Activated T-cell treated with anti-CD3 and anti-CD28 coated beads, Interleukin-2, amount 50 U/mL, for 48 hours (primary cell): ENCODE measurements around the gene GSS.
"Not testable (repeated sequence)": the region's sequence is repeated elsewhere in the genome, so short reads cannot be mapped to it uniquely, and the experiment has no call there.

ENCODE experiments used
- DNase-seq, 2 experiments: peaks; one replicate each; pipeline ENCODE4 v3.0.0-alpha.2; 2020

The GSS gene

GRCh38 chr20:34896086-34896621, 59.5 kb downstream of the GSS start:
- DNase-seq, result no peak

GRCh38 chr20:34895465-34895864, 60.1 kb downstream of the GSS start:
- DNase-seq, result no peak

GRCh38 chr20:34894723-34895122, 60.9 kb downstream of the GSS start:
- no peak for DNase-seq

GRCh38 chr20:34892671-34893070, 62.9 kb downstream of the GSS start:
- no peak for DNase-seq

GRCh38 chr20:34891166-34892062, 64.2 kb downstream of the GSS start:
- DNase-seq, result no peak

- DNase-seq, result peak in 1 of 2 experiments; percentile 9
These were observed 67.1 kb downstream of the GSS start for GRCh38 chr20:34888468-34888867.

- DNase-seq, result no peak
These were observed 68.6 kb downstream of the GSS start for GRCh38 chr20:34887023-34887422.

- DNase-seq, result no peak
These were observed 69.5 kb downstream of the GSS start for GRCh38 chr20:34886122-34886521.

- DNase-seq, result no peak
These were observed 71.3 kb downstream of the GSS start for GRCh38 chr20:34884260-34884659.

GRCh38 chr20:34883809-34884208, 71.8 kb downstream of the GSS start:
- DNase-seq, result no peak

- no peak for DNase-seq
These were observed 72.4 kb downstream of the GSS start for GRCh38 chr20:34883087-34883688.

GRCh38 chr20:34881689-34882088, 73.9 kb downstream of the GSS start:
- DNase-seq, result no peak

- DNase-seq, result not testable (repeated sequence)
These were observed 74.6 kb downstream of the GSS start for GRCh38 chr20:34880971-34881370.

GRCh38 chr20:34880215-34880850, 75.3 kb downstream of the GSS start:
- DNase-seq, result no peak
